Gastroesophageal sphincter (tissue), 4 donors: ENCODE measurements around the gene CCDC93. TPM values are rescaled to one million over a fixed set of nuclear protein-coding genes. Genes with fewer than 3 reads are reported as not detected.

Experiments used
- ATAC-seq: fragments of 150-250 bp; one replicate; pipeline ENCODE4 v1.9.1; 2016; ENCODE audit warnings: mild to moderate bottlenecking, moderate library complexity
- H3K27ac ChIP-seq, 4 donors: fragments of 200-600 bp; sonication (generic) in 3 of 4; 1 replicate in 3 of 4; 2 replicates in 1 of 4; pipeline ENCODE4 v1.5.1; 2016 to 2019
- H3K27me3 ChIP-seq: fragments of 200-600 bp; sonication (generic); one replicate; pipeline ENCODE4 v1.5.1; 2019
- H3K36me3 ChIP-seq, 2 donors: fragments of 200-600 bp; sonication (generic); one replicate each; pipeline ENCODE4 v1.5.1; 2019; ENCODE audit warnings: control low read depth in 1 of 2
- H3K4me1 ChIP-seq, 3 donors: fragments of 200-600 bp; sonication (generic); 1 replicate in 2 of 3; 2 replicates in 1 of 3; pipeline ENCODE4 v1.5.1; 2016 to 2019; ENCODE audit warnings: control low read depth in 2 of 3
- H3K4me3 ChIP-seq, 2 donors: fragments of 200-600 bp; sonication (generic); one replicate each; pipeline ENCODE4 v1.5.1; 2019; ENCODE audit warnings: mild to moderate bottlenecking in 1 of 2, moderate library complexity in 1 of 2
- H3K9me3 ChIP-seq, 3 donors: fragments of 200-600 bp; sonication (generic); one replicate each; pipeline ENCODE4 v1.5.1; 2017 to 2019; ENCODE audit warnings: control low read depth in 2 of 3
- EP300 ChIP-seq: sonication (generic); formaldehyde crosslinking; IDR thresholded peaks from one replicate; pipeline ENCODE4 v1.6.1; 2017; ENCODE audit warnings: antibody characterized with exemption, mild to moderate bottlenecking
- POLR2A ChIP-seq, 2 donors: fragments of 450-650 bp; IDR thresholded peaks; one replicate each; pipeline ENCODE4 v1.6.1; 2017; ENCODE audit warnings: antibody characterized with exemption in 2 of 2, mild to moderate bottlenecking in 2 of 2, moderate library complexity in 1 of 2
- POLR2AphosphoS5 ChIP-seq: sonication (generic); formaldehyde crosslinking; IDR thresholded peaks from one replicate; pipeline ENCODE4 v1.6.1; 2017; ENCODE audit warnings: antibody characterized with exemption
- WGBS, 2 donors: methylation state at CpG; one replicate each; pipeline ENCODE4 v1.1.5; 2018; ENCODE audit warnings: low coverage in 1 of 2; 5-methylcytosine and 5-hydroxymethylcytosine counted together
- total RNA-seq, 4 donors: library from RNA; depleted of rRNA; stranded (reverse); fragments of >200 nt; gene quantifications; one replicate each; pipeline ENCODE4 v1.1.0, GENCODE V29; 2016
- TF ChIP-seq, protein P1 (sequence below), 4 experiments: fragments of 200-600 bp in 2 of 4; fragments of 450-650 bp in 2 of 4; sonication (generic) in 1 of 4; IDR thresholded peaks; one replicate each; pipeline ENCODE4 v1.5.1; 2017 to 2019; ENCODE audit warnings: antibody characterized with exemption in 4 of 4, mild to moderate bottlenecking in 2 of 4, moderate library complexity in 2 of 4

CCDC93 gene
- total RNA-seq, 4 donors from 2014 or later = 13.2 to 18.8 (median 16.1) TPM

- no peaks in the 10 kb centered on the region for H3K9me3 ChIP-seq
- no peak overlapping the region for H3K27ac ChIP-seq
- TF ChIP-seq EP300 (no peak), POLR2AphosphoS5 (no peak)
- H3K36me3 ChIP-seq = peaks cover 0 to 100% of the 10 kb centered on the region in 2 donors
- ATAC-seq = no peak
- H3K4me1 ChIP-seq = no peaks in the 10 kb centered on the region
- H3K27me3 ChIP-seq = no peaks in the 10 kb centered on the region
- H3K4me3 ChIP-seq = no peak overlapping the region
These were observed 73.4 kb downstream of the CCDC93 start for GRCh38 chr2:117940436-117940835.

GRCh38 chr2:117938611-117939010 lies 75.3 kb downstream of the CCDC93 start:
- WGBS, 2 donors = 60% methylated on average over 1 of the region's 2 CpGs; no CpG with 5 or more reads in 1 of the 2 donors
- Histone ChIP-seq H3K4me3 (no peak overlapping the region), H3K36me3 (peaks cover 3 to 100% of the 10 kb centered on the region in 2 donors), H3K9me3 (no peaks in the 10 kb centered on the region), H3K4me1 (no peaks in the 10 kb centered on the region), H3K27ac (no peak overlapping the region), H3K27me3 (no peaks in the 10 kb centered on the region)
- ATAC-seq = no peak
- TF ChIP-seq EP300 (no peak), POLR2A (IDR thresholded peaks at IDR 0.05) (no peak), POLR2AphosphoS5 (no peak)
- TF ChIP-seq, protein P1, sequence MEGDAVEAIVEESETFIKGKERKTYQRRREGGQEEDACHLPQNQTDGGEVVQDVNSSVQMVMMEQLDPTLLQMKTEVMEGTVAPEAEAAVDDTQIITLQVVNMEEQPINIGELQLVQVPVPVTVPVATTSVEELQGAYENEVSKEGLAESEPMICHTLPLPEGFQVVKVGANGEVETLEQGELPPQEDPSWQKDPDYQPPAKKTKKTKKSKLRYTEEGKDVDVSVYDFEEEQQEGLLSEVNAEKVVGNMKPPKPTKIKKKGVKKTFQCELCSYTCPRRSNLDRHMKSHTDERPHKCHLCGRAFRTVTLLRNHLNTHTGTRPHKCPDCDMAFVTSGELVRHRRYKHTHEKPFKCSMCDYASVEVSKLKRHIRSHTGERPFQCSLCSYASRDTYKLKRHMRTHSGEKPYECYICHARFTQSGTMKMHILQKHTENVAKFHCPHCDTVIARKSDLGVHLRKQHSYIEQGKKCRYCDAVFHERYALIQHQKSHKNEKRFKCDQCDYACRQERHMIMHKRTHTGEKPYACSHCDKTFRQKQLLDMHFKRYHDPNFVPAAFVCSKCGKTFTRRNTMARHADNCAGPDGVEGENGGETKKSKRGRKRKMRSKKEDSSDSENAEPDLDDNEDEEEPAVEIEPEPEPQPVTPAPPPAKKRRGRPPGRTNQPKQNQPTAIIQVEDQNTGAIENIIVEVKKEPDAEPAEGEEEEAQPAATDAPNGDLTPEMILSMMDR (IDR thresholded peaks at IDR 0.05) = no peak

- TF ChIP-seq POLR2AphosphoS5 (no peak), POLR2A (IDR thresholded peaks at IDR 0.05) (no peak), EP300 (no peak)
- TF ChIP-seq, protein P1 (IDR thresholded peaks at IDR 0.05) = no peak
- Histone ChIP-seq H3K36me3 (peaks cover 3 to 100% of the 10 kb centered on the region in 2 donors), H3K9me3 (no peaks in the 10 kb centered on the region), H3K27ac (no peak overlapping the region), H3K4me3 (no peak overlapping the region), H3K4me1 (no peaks in the 10 kb centered on the region), H3K27me3 (no peaks in the 10 kb centered on the region)
- ATAC-seq = no peak
- 0 to 51% methylated on average over 1 to 3 of the region's 5 CpGs for WGBS, 2 donors
These were observed 76.9 kb downstream of the CCDC93 start for GRCh38 chr2:117936871-117937428.

GRCh38 chr2:117935954-117936353 lies 77.9 kb downstream of the CCDC93 start:
- H3K4me3 ChIP-seq = no peak overlapping the region
- H3K9me3 ChIP-seq = no peaks in the 10 kb centered on the region
- 0% methylated on average over 1 of the region's 1 CpG for WGBS, 2 donors
- no peak overlapping the region for H3K27ac ChIP-seq
- no peaks in the 10 kb centered on the region for H3K27me3 ChIP-seq
- ATAC-seq = no peak
- TF ChIP-seq EP300 = no peak
- TF ChIP-seq POLR2A (IDR thresholded peaks at IDR 0.05) = no peak
- no peak for TF ChIP-seq POLR2AphosphoS5
- TF ChIP-seq, protein P1 (IDR thresholded peaks at IDR 0.05) = no peak
- no peaks in the 10 kb centered on the region for H3K4me1 ChIP-seq
- H3K36me3 ChIP-seq = peaks cover 3 to 100% of the 10 kb centered on the region in 2 donors

DNA sequence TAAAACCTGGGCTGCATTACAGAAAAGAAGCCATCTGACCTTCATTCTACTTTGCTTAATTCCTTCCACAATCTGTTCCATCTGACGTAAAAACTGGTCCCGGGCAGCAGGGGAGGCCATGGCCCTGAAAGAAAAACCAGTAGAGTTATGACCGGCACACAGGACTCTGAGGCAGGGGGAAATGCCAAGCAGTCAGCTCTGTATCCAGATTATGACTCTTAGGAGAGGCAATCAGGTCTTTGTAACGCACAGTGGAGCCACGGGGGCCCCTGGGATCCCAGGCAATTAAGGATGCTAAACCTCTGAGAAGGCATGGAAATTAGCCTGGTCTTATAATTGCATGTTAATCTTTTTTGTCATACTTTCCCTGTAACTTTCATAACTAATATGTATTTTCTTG lies 78.4 kb downstream of the CCDC93 start:
- peaks cover 3 to 100% of the 10 kb centered on the region in 2 donors for H3K36me3 ChIP-seq

More for the DNA sequence above, 78.4 kb downstream of the CCDC93 start:
- TF ChIP-seq EP300 (no peak), POLR2AphosphoS5 (no peak), POLR2A (IDR thresholded peaks at IDR 0.05) (no peak)
- TF ChIP-seq, protein P1 (IDR thresholded peaks at IDR 0.05) = no peak
- WGBS, 2 donors = 88 to 93% methylated on average over 2 to 3 of the region's 5 CpGs
- Histone ChIP-seq H3K27ac (no peak overlapping the region), H3K4me1 (no peaks in the 10 kb centered on the region), H3K4me3 (no peak overlapping the region), H3K9me3 (no peaks in the 10 kb centered on the region), H3K27me3 (no peaks in the 10 kb centered on the region)
- ATAC-seq = no peak
